GM12878 (cell line): ENCODE data around the gene SEC24A. TPM values are rescaled to one million over a fixed set of nuclear protein-coding genes. Genes with fewer than 3 reads are reported as not detected.
"Not testable (repeated sequence)": the region's sequence is repeated elsewhere in the genome, so short reads cannot be mapped to it uniquely, and the experiment has no call there.

ENCODE experiments used
- ATAC-seq: fragments of 200-7000 bp; cut with Tn5 transposase; 3 replicates; pipeline ENCODE4 v1.9.1; 2020; ENCODE audit warnings: mild to moderate bottlenecking, moderate library complexity
- BruUV-seq: library from RNA; stranded (reverse); fragments of 400-500 nt; replicated peaks from 2 replicates; lab custom pipeline; 2021; lab: Mats Ljungman, UMichigan
- CTCF ChIA-PET: fragments of 300-600 bp; sonication (Branson Sonifier 250); formaldehyde crosslinking; extraction: SDS; loops from one replicate; lab custom pipeline; 2021; ENCODE audit warnings: inconsistent platforms; lab: Yijun Ruan, JAX
- POLR2A ChIA-PET: fragments of 350-600 bp; formaldehyde crosslinking; extraction: SDS; loops from one replicate; lab custom pipeline; 2021; ENCODE audit warnings: inconsistent platforms; lab: Charles Lee
- RAD21 ChIA-PET: fragments of 300-600 bp; sonication (Branson Sonifier 250); formaldehyde crosslinking; loops from one replicate; lab custom pipeline; 2023; ENCODE audit warnings: antibody characterized with exemption; ENCODE audit not compliant: unreplicated experiment; lab: Charles Lee
- SMC1A ChIA-PET: fragments of 300-600 bp; sonication (Branson Sonifier 250); formaldehyde crosslinking; loops from one replicate; lab custom pipeline; 2023; ENCODE audit not compliant: unreplicated experiment, uncharacterized antibody; lab: Charles Lee
- DNase-seq: peaks from one replicate; pipeline ENCODE4 v3.0.0-alpha.2; 2011; ENCODE audit warnings: low read depth, low spot score
- FAIRE-seq: peaks from 3 replicates; lab custom pipeline; 2011; peaks lifted over from hg19 to GRCh38; lab: Jason Lieb, UNC
- H2AFZ ChIP-seq: 2 replicates; pipeline ENCODE4 v1.6.0; 2011; ENCODE audit warnings: low read depth, low read length, control low read depth; ENCODE audit not compliant: control insufficient read depth
- H3K27ac ChIP-seq: 2 replicates; pipeline ENCODE4 v1.5.1; 2011; ENCODE audit warnings: control low read depth; ENCODE audit not compliant: control insufficient read depth, insufficient read depth
- H3K27me3 ChIP-seq, 2 experiments: replicated peaks in 1 of 2; 2 replicates each; pipeline versions ENCODE4 v1.6.0 to v1.6.1; 2011; ENCODE audit warnings: low read length in 1 of 2; ENCODE audit not compliant: control insufficient read depth in 2 of 2, insufficient read depth in 2 of 2
- H3K36me3 ChIP-seq, 2 experiments: 2 replicates each; pipeline ENCODE4 v1.5.1; 2011; ENCODE audit warnings: low read length in 1 of 2; ENCODE audit not compliant: control insufficient read depth in 2 of 2, insufficient read depth in 2 of 2
- H3K4me1 ChIP-seq: 2 replicates; pipeline ENCODE4 v1.6.1; 2011; ENCODE audit warnings: mild to moderate bottlenecking, low read length, moderate library complexity, mixed read lengths; ENCODE audit not compliant: control insufficient read depth, insufficient read depth
- H3K4me2 ChIP-seq: 2 replicates; pipeline ENCODE4 v1.6.0; 2011; ENCODE audit warnings: control low read depth; ENCODE audit not compliant: control insufficient read depth, insufficient read depth
- H3K4me3 ChIP-seq: fragments of 200-600 bp; sonication (generic); 2 replicates; pipeline ENCODE4 v1.5.1; 2016
- H3K79me2 ChIP-seq: 2 replicates; pipeline ENCODE4 v1.6.0; 2011; ENCODE audit warnings: low read length; ENCODE audit not compliant: control insufficient read depth, insufficient read depth
- H3K9ac ChIP-seq: 2 replicates; pipeline ENCODE4 v1.8.0; 2011; ENCODE audit warnings: low read length, control low read depth, mixed read lengths; ENCODE audit not compliant: control insufficient read depth, insufficient read depth
- H3K9me3 ChIP-seq: replicated peaks from 3 replicates; pipeline ENCODE4 v1.5.1; 2011; ENCODE audit warnings: mild to moderate bottlenecking, low read length; ENCODE audit not compliant: control insufficient read depth, insufficient read depth
- H4K20me1 ChIP-seq: 2 replicates; pipeline ENCODE4 v1.6.0; 2011; ENCODE audit not compliant: control insufficient read depth, insufficient read depth
- WGBS: methylation state at CpG from one replicate; pipeline ENCODE4 v1.1.6; 2016; ENCODE audit warnings: low lambda C conversion rate; ENCODE audit not compliant: insufficient replicate concordance, insufficient coverage; ENCODE audit errors: missing lambda C conversion rate; 5-methylcytosine and 5-hydroxymethylcytosine counted together
- in situ Hi-C: fragments of 300-500 bp; cut with MboI; formaldehyde crosslinking; loops from 9 replicates; pipeline ENCODE4 v1.14.3; 2018; ENCODE audit warnings: mixed read lengths
- intact Hi-C: fragments of 100-400 bp; cut with micrococcal nuclease; formaldehyde crosslinking; loops from one replicate; pipeline ENCODE4 v1.14.2; 2022; ENCODE audit not compliant: unreplicated experiment
- polyA plus RNA-seq, 11 experiments: library from polyadenylated mRNA; depleted of rRNA in 4 of 11; unstranded in 6 of 11; stranded (reverse) in 5 of 11; fragments of >200 nt; fragmentation: Nextera tagmentation in 4 of 11; fragmentation: Illumina TruSeq in 1 of 11; extraction: Ambion mirVana in 4 of 11; extraction: Trizol in 1 of 11; gene quantifications; 1 replicate in 1 of 11; 2 replicates in 10 of 11; pipeline versions ENCODE4 v1.2.1 to v1.2.3, GENCODE V29; 2011 to 2016; ENCODE audit warnings: inconsistent platforms in 2 of 11, missing spikeins in 2 of 11, low read depth in 1 of 11
- total RNA-seq, 4 experiments: library from RNA; depleted of rRNA in 3 of 4; stranded (reverse); fragments of >200 nt in 3 of 4; fragmentation: Illumina TruSeq in 1 of 4; extraction: Trizol in 1 of 4; gene quantifications; 2 replicates each; pipeline versions ENCODE4 v1.2.1 to v1.2.3, GENCODE V29; 2013 to 2021

SEC24A gene
- total and polyA plus RNA-seq, 10 of the 15 experiments (the other 5 are each of a cell fraction or from before 2014, with no cell fraction given): 7.1 to 52.2 (median 22.8) TPM

- CTCF ChIA-PET, H3K9me3 ChIP-seq, BruUV-seq, H3K4me2 ChIP-seq, SMC1A ChIA-PET, H3K79me2 ChIP-seq, FAIRE-seq, DNase-seq, in situ Hi-C loops, ATAC-seq, H3K4me1 ChIP-seq, H3K9ac ChIP-seq, RAD21 ChIA-PET, H4K20me1 ChIP-seq, H3K4me3 ChIP-seq, intact Hi-C loops, H2AFZ ChIP-seq, H3K27ac ChIP-seq, POLR2A ChIA-PET, H3K27me3 ChIP-seq: not testable (repeated sequence)
- 98% methylated on average over 4 of the region's 4 CpGs for WGBS
- H3K36me3 ChIP-seq: peaks cover 3 to 33% of the 10 kb centered on the region in 2 experiments
Observed at GRCh38 chr5:134673546-134673945, 25.0 kb downstream of the SEC24A start.

- H3K4me3 ChIP-seq, ATAC-seq, H3K27me3 ChIP-seq, H3K9ac ChIP-seq, BruUV-seq, H4K20me1 ChIP-seq, intact Hi-C loops, DNase-seq, FAIRE-seq, H3K4me2 ChIP-seq, H3K79me2 ChIP-seq, H3K9me3 ChIP-seq, H3K27ac ChIP-seq, H2AFZ ChIP-seq, RAD21 ChIA-PET, H3K4me1 ChIP-seq: not testable (repeated sequence)
- CTCF ChIA-PET: interaction anchor here (0.6 to 1.4 kb wide), 3 partner anchors 11 to 351 kb away, joined by 3 to 7 read pairs (median 4); no protein-coding TSS in a partner anchor
- POLR2A ChIA-PET: interaction anchor here (0.7 kb wide), 1 partner anchor 255 kb away, joined by 3 read pairs; no protein-coding TSS in a partner anchor
- SMC1A ChIA-PET: interaction anchor here (0.6 to 1.0 kb wide), 4 partner anchors 13 to 90 kb away, joined by 3 to 5 read pairs (median 3); no protein-coding TSS in a partner anchor
- peaks cover 7 to 40% of the 10 kb centered on the region in 2 experiments for H3K36me3 ChIP-seq
- WGBS: 88% methylated on average over 4 of the region's 4 CpGs
- in situ Hi-C loops: loop anchor here (5.0 kb wide), 1 partner anchor 40 kb away; no protein-coding TSS in a partner anchor
Observed at GRCh38 chr5:134677357-134677756, 28.8 kb downstream of the SEC24A start.

GRCh38 chr5:134690144-134690543, 41.6 kb downstream of the SEC24A start:
- 98% methylated on average over 8 of the region's 8 CpGs for WGBS
- ATAC-seq, DNase-seq, H3K4me1 ChIP-seq, H3K4me2 ChIP-seq, RAD21 ChIA-PET, in situ Hi-C loops, FAIRE-seq, SMC1A ChIA-PET, H3K9ac ChIP-seq, H3K79me2 ChIP-seq, H3K4me3 ChIP-seq, H4K20me1 ChIP-seq, BruUV-seq, H3K27ac ChIP-seq, H2AFZ ChIP-seq, intact Hi-C loops, POLR2A ChIA-PET, H3K27me3 ChIP-seq, H3K9me3 ChIP-seq: not testable (repeated sequence)
- peaks cover 6 to 28% of the 10 kb centered on the region in 2 experiments for H3K36me3 ChIP-seq
- CTCF ChIA-PET: interaction anchor here (0.8 kb wide), 1 partner anchor 50 kb away, joined by 5 read pairs; no protein-coding TSS in a partner anchor
